ENCODE data around the gene COA8. TPM values are rescaled to one million over a fixed set of nuclear protein-coding genes. Genes with fewer than 3 reads are reported as not detected.

Gene COA8
- total and polyA plus RNA-seq, 2 of the 13 experiments (the other 11 are each of a cell fraction or from before 2014, with no cell fraction given): 10.9 to 25.1 TPM

- Histone ChIP-seq H3K4me1 (ENCODE audit: insufficient read depth, low read length) (peaks cover 10% of the 10 kb centered on the region), H3K9me3 (ENCODE audit: low read length) (no peaks in the 10 kb centered on the region), H3K27ac (ENCODE audit: extremely low read length, insufficient read depth, low read length) (no peak overlapping the region), H3K4me2 (ENCODE audit: low read depth, low read length) (no peak overlapping the region), H3K27me3 (ENCODE audit: control insufficient read depth in 1 of 2, insufficient read depth in 2 of 2, low read length in 2 of 2) (no peaks in the 10 kb centered on the region), H3K4me3 (replicated peaks in 1 of 3; ENCODE audit: insufficient read depth in 1 of 3, low read depth in 2 of 3, low read length in 3 of 3) (no peak overlapping the region), H4K20me1 (ENCODE audit: insufficient read depth, low read length) (no peaks in the 10 kb centered on the region), H2AFZ (ENCODE audit: low read length) (no peak overlapping the region), H3K79me2 (ENCODE audit: insufficient read depth, low read length) (no peaks in the 10 kb centered on the region), H3K9ac (ENCODE audit: insufficient read depth, low read depth, low read length) (no peak overlapping the region), H3K36me3 (replicated peaks in 1 of 2; ENCODE audit: control insufficient read depth in 1 of 2, insufficient read depth in 2 of 2, low read length in 2 of 2) (peaks cover 0 to 4% of the 10 kb centered on the region in 2 experiments; a peak in 3 of 5 replicates)
- ATAC-seq (no peak), DNase-seq (ENCODE audit: low spot score) (no peak), FAIRE-seq (no peak)
- TF ChIP-seq ZNF7 (CRISPR knock-in tag; IDR thresholded peaks at IDR 0.05) (0 out of 2 replicates have a peak, but pooled peaks have one; percentile 19), MAFF (IDR thresholded peaks at IDR 0.05; ENCODE audit: low read depth, low read length) (no peak)
- in situ Hi-C loops (cut with HindIII; ENCODE audit: extremely low pct_ligation_motif_present, low pct_unique_long_range_greater_than_20kb) (no loop called here), intact Hi-C loops (cut with micrococcal nuclease; ENCODE audit: unreplicated experiment) (no loop called here)
- 90% methylated on average over 11 of the region's 11 CpGs for WGBS (ENCODE audit: low lambda C conversion rate)
- POLR2A ChIA-PET: no interaction called here
- CTCF ChIA-PET (ENCODE audit: low intra/inter-chr PET ratio, low total read pairs): no interaction called here
- no TSS peak for BruUV-seq (replicated peaks)
These were observed 21.7 kb downstream of the COA8 start for GRCh38 chr14:103584326-103584915.

GRCh38 chr14:103593577-103593976 lies 30.8 kb downstream of the COA8 start:
- Histone ChIP-seq H3K4me1 (ENCODE audit: insufficient read depth, low read length) (peaks cover 37% of the 10 kb centered on the region), H3K4me2 (ENCODE audit: low read depth, low read length) (no peak overlapping the region)
- CTCF ChIA-PET (ENCODE audit: low intra/inter-chr PET ratio, low total read pairs): no interaction called here

More at GRCh38 chr14:103593577-103593976, 30.8 kb downstream of the COA8 start:
- Histone ChIP-seq H4K20me1 (ENCODE audit: insufficient read depth, low read length) (no peaks in the 10 kb centered on the region), H3K4me3 (replicated peaks in 1 of 3; ENCODE audit: insufficient read depth in 1 of 3, low read depth in 2 of 3, low read length in 3 of 3) (no peak overlapping the region), H3K79me2 (ENCODE audit: insufficient read depth, low read length) (no peaks in the 10 kb centered on the region), H3K27ac (ENCODE audit: extremely low read length, insufficient read depth, low read length) (no peak overlapping the region), H3K36me3 (replicated peaks in 1 of 2; ENCODE audit: control insufficient read depth in 1 of 2, insufficient read depth in 2 of 2, low read length in 2 of 2) (peaks cover 3 to 4% of the 10 kb centered on the region in 2 experiments; a peak in 4 of 5 replicates), H2AFZ (ENCODE audit: low read length) (no peak overlapping the region), H3K27me3 (ENCODE audit: control insufficient read depth in 1 of 2, insufficient read depth in 2 of 2, low read length in 2 of 2) (no peaks in the 10 kb centered on the region), H3K9me3 (ENCODE audit: low read length) (no peaks in the 10 kb centered on the region), H3K9ac (ENCODE audit: insufficient read depth, low read depth, low read length) (no peak overlapping the region)
- DNase-seq (ENCODE audit: low spot score): no peak
- in situ Hi-C loops (cut with HindIII; ENCODE audit: extremely low pct_ligation_motif_present, low pct_unique_long_range_greater_than_20kb) (no loop called here), intact Hi-C loops (cut with micrococcal nuclease; ENCODE audit: unreplicated experiment) (no loop called here)
- WGBS (ENCODE audit: low lambda C conversion rate): 98% methylated on average over 6 of the region's 6 CpGs
- TF ChIP-seq RNF219 (CRISPR knock-in tag; IDR thresholded peaks at IDR 0.05) (no peak), BCL3 (CRISPR knock-in tag; IDR thresholded peaks at IDR 0.05) (no peak), ZNF558 (CRISPR knock-in tag; IDR thresholded peaks at IDR 0.05; ENCODE audit: borderline replicate concordance) (no peak), MTF1 (CRISPR knock-in tag; IDR thresholded peaks at IDR 0.05) (no peak), KAT7 (CRISPR knock-in tag; IDR thresholded peaks at IDR 0.05; ENCODE audit: borderline replicate concordance) (no peak), ZIK1 (CRISPR knock-in tag; IDR thresholded peaks at IDR 0.05; ENCODE audit: borderline replicate concordance, low read depth) (no peak), LCORL (IDR thresholded peaks at IDR 0.05) (no peak), LCORL (CRISPR knock-in tag; IDR thresholded peaks at IDR 0.05) (no peak), RFX1 (IDR thresholded peaks at IDR 0.05) (no peak), ZNF446 (CRISPR knock-in tag; IDR thresholded peaks at IDR 0.05) (no peak)
- TF ChIP-seq, protein P1, sequence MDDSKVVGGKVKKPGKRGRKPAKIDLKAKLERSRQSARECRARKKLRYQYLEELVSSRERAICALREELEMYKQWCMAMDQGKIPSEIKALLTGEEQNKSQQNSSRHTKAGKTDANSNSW (CRISPR knock-in tag; IDR thresholded peaks at IDR 0.05; ENCODE audit: borderline replicate concordance): no peak
- TF ChIP-seq, protein P2, sequence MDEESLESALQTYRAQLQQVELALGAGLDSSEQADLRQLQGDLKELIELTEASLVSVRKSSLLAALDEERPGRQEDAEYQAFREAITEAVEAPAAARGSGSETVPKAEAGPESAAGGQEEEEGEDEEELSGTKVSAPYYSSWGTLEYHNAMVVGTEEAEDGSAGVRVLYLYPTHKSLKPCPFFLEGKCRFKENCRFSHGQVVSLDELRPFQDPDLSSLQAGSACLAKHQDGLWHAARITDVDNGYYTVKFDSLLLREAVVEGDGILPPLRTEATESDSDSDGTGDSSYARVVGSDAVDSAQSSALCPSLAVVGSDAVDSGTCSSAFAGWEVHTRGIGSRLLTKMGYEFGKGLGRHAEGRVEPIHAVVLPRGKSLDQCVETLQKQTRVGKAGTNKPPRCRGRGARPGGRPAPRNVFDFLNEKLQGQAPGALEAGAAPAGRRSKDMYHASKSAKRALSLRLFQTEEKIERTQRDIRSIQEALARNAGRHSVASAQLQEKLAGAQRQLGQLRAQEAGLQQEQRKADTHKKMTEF (CRISPR knock-in tag; IDR thresholded peaks at IDR 0.05): no peak
- no TSS peak for BruUV-seq (replicated peaks)
- POLR2A ChIA-PET: no interaction called here
- no peak for FAIRE-seq
- no peak for ATAC-seq

All from HepG2 (cell line).